Liver (tissue), 9 donors: ENCODE measurements around the gene ABCC9. TPM values are rescaled to one million over a fixed set of nuclear protein-coding genes. Genes with fewer than 3 reads are reported as not detected.

Experiments
- DNase-seq: peaks from one replicate; pipeline ENCODE4 v3.0.0-alpha.2; 2017; ENCODE audit warnings: low spot score
- H3K27ac ChIP-seq, 2 donors: one replicate each; pipeline ENCODE4 v1.7.0; 2013; ENCODE audit warnings: inconsistent platforms in 2 of 2, low read length in 2 of 2, control low read depth in 1 of 2, low read depth in 1 of 2, mild to moderate bottlenecking in 1 of 2
- H3K27me3 ChIP-seq, 4 donors: one replicate each; pipeline versions ENCODE4 v1.6.1 to v1.7.0; 2013; ENCODE audit warnings: low read length in 3 of 4, inconsistent platforms in 1 of 4, mild to moderate bottlenecking in 1 of 4, moderate library complexity in 1 of 4; ENCODE audit not compliant: control insufficient read depth in 4 of 4, insufficient read depth in 4 of 4
- H3K36me3 ChIP-seq, 4 donors: one replicate each; pipeline versions ENCODE4 v1.6.1 to v1.7.0; 2013; ENCODE audit warnings: low read length in 3 of 4, mild to moderate bottlenecking in 3 of 4, low read depth in 1 of 4, moderate library complexity in 1 of 4; ENCODE audit not compliant: control insufficient read depth in 4 of 4, insufficient read depth in 3 of 4
- H3K4me1 ChIP-seq, 4 donors: one replicate each; pipeline versions ENCODE4 v1.6.1 to v1.7.0; 2013; ENCODE audit warnings: low read length in 3 of 4, mild to moderate bottlenecking in 3 of 4, moderate library complexity in 1 of 4; ENCODE audit not compliant: control insufficient read depth in 4 of 4, insufficient read depth in 4 of 4
- H3K4me3 ChIP-seq, 3 donors: one replicate each; pipeline versions ENCODE4 v1.6.1 to v1.7.0; 2013; ENCODE audit warnings: low read length in 3 of 3, control low read depth in 1 of 3, low read depth in 1 of 3, mild to moderate bottlenecking in 1 of 3
- H3K9ac ChIP-seq, 2 donors: one replicate each; pipeline ENCODE4 v1.7.0; 2013; ENCODE audit warnings: low read length in 2 of 2, mild to moderate bottlenecking in 2 of 2, moderate library complexity in 2 of 2, control low read depth in 1 of 2, low read depth in 1 of 2
- H3K9me3 ChIP-seq, 4 donors: one replicate each; pipeline versions ENCODE4 v1.6.1 to v1.7.0; 2013; ENCODE audit warnings: low read length in 3 of 4; ENCODE audit not compliant: control insufficient read depth in 4 of 4
- CTCF ChIP-seq: fragments of 150-350 bp; IDR thresholded peaks from 2 replicates; pipeline ENCODE4 v1.5.1; 2017; ENCODE audit warnings: improper control_type of control experiment, low read depth, low read length; ENCODE audit not compliant: missing input control
- EGR1 ChIP-seq, 2 donors: IDR thresholded peaks; 2 replicates each; pipeline ENCODE4 v1.6.1; 2016 to 2018; ENCODE audit warnings: antibody characterized with exemption in 2 of 2, low read depth in 2 of 2
- FOXA1 ChIP-seq: IDR thresholded peaks from 2 replicates; pipeline ENCODE4 v1.6.1; 2016; ENCODE audit warnings: antibody characterized with exemption
- FOXA2 ChIP-seq: IDR thresholded peaks from 2 replicates; pipeline ENCODE4 v1.6.1; 2016; ENCODE audit warnings: antibody characterized with exemption
- GABPA ChIP-seq, 2 donors: IDR thresholded peaks in 1 of 2; conservative IDR thresholded peaks in 1 of 2; 2 replicates each; pipeline ENCODE4 v1.6.1; 2016; ENCODE audit warnings: antibody characterized with exemption in 2 of 2, mild to moderate bottlenecking in 1 of 2, moderate library complexity in 1 of 2
- HNF4A ChIP-seq, 2 donors: conservative IDR thresholded peaks; 2 replicates each; pipeline ENCODE4 v1.6.1; 2016; ENCODE audit warnings: antibody characterized with exemption in 2 of 2, mild to moderate bottlenecking in 2 of 2
- HNF4G ChIP-seq: IDR thresholded peaks from 2 replicates; pipeline ENCODE4 v1.6.1; 2016; ENCODE audit warnings: antibody characterized with exemption
- JUND ChIP-seq, 2 donors: IDR thresholded peaks; 2 replicates each; pipeline ENCODE4 v1.6.1; 2016; ENCODE audit warnings: antibody characterized with exemption in 2 of 2
- NR2F2 ChIP-seq: IDR thresholded peaks from 2 replicates; pipeline ENCODE4 v1.6.1; 2016; ENCODE audit warnings: antibody characterized with exemption
- RAD21 ChIP-seq, 2 donors: IDR thresholded peaks; 2 replicates each; pipeline ENCODE4 v1.6.1; 2016; ENCODE audit warnings: antibody characterized with exemption in 2 of 2, mild to moderate bottlenecking in 2 of 2
- RXRA ChIP-seq, 2 donors: IDR thresholded peaks; 2 replicates each; pipeline ENCODE4 v1.6.1; 2017 to 2018; ENCODE audit warnings: antibody characterized with exemption in 2 of 2, mild to moderate bottlenecking in 1 of 2
- SP1 ChIP-seq: IDR thresholded peaks from 2 replicates; pipeline ENCODE4 v1.6.1; 2018; ENCODE audit warnings: antibody characterized with exemption, mild to moderate bottlenecking
- TAF1 ChIP-seq: conservative IDR thresholded peaks from 2 replicates; pipeline ENCODE4 v1.6.1; 2016; ENCODE audit warnings: antibody characterized with exemption, mild to moderate bottlenecking
- YY1 ChIP-seq: IDR thresholded peaks from 2 replicates; pipeline ENCODE4 v1.6.1; 2016; ENCODE audit warnings: antibody characterized with exemption, mild to moderate bottlenecking
- WGBS: extraction: QIAGEN DNeasy Blood & Tissue Kit; methylation state at CpG from one replicate; pipeline ENCODE4 v1.1.7; 2013; 5-methylcytosine and 5-hydroxymethylcytosine counted together
- polyA plus RNA-seq, 2 donors: library from polyadenylated mRNA; stranded (reverse) in 1 of 2; unstranded in 1 of 2; fragments of 200-250 nt in 1 of 2; fragments of >200 nt in 1 of 2; fragmentation: Nextera tagmentation in 1 of 2; extraction: Ambion mirVana in 1 of 2; gene quantifications; one replicate each; pipeline versions ENCODE4 v1.2.1 to v1.2.3, GENCODE V29; 2013 to 2015
- total RNA-seq, 2 donors: library from RNA; depleted of rRNA; stranded (reverse); fragments of >200 nt; gene quantifications; one replicate each; pipeline ENCODE4 v1.2.3, GENCODE V29; 2014
- TF ChIP-seq, protein P1 (sequence below): IDR thresholded peaks from 2 replicates; pipeline ENCODE4 v1.6.1; 2016; ENCODE audit warnings: antibody characterized with exemption
- TF ChIP-seq, protein P2 (sequence below): IDR thresholded peaks from 2 replicates; pipeline ENCODE4 v1.6.1; 2016; ENCODE audit warnings: antibody characterized with exemption
- TF ChIP-seq, protein P3 (sequence below): IDR thresholded peaks from 2 replicates; pipeline ENCODE4 v1.6.1; 2016; ENCODE audit warnings: antibody characterized with exemption
- donor health status: healthy.
- donor health status: healthy.
- donor health status: healthy.
- donor health status: healthy.
- donor health status: healthy.

ABCC9 gene
- total and polyA plus RNA-seq, 4 donors = 2.7 to 55.6 (median 10.7) TPM

DNA sequence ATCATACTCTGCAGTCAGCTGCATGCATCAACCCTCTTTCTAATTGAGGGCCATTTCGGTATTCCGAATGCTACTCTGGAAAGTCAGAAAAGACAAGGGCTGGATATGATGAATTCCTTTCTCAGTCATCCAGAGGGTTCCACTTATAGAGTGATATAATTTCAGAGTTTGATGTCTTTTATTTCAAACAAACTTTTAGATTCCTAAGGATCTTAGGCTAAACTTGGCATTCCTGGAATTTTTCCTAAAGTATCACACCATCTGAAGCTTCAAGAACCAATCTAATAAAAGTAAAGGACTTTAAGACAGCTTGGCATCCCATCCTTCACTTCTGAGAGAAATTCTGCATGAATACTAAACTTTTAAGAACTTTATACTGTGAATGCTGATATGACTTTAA, 97.4 kb downstream of the ABCC9 start:
- 98% methylated on average over 2 of the region's 2 CpGs for WGBS
- no peaks in the 10 kb centered on the region for H3K4me1 ChIP-seq
- DNase-seq = no peak
- no peak for TF ChIP-seq SP1
- TF ChIP-seq RAD21 (IDR thresholded peaks at IDR 0.05) = no peak
- no peak for TF ChIP-seq RXRA (IDR thresholded peaks at IDR 0.05)
- no peak for TF ChIP-seq YY1
- TF ChIP-seq, protein P1, sequence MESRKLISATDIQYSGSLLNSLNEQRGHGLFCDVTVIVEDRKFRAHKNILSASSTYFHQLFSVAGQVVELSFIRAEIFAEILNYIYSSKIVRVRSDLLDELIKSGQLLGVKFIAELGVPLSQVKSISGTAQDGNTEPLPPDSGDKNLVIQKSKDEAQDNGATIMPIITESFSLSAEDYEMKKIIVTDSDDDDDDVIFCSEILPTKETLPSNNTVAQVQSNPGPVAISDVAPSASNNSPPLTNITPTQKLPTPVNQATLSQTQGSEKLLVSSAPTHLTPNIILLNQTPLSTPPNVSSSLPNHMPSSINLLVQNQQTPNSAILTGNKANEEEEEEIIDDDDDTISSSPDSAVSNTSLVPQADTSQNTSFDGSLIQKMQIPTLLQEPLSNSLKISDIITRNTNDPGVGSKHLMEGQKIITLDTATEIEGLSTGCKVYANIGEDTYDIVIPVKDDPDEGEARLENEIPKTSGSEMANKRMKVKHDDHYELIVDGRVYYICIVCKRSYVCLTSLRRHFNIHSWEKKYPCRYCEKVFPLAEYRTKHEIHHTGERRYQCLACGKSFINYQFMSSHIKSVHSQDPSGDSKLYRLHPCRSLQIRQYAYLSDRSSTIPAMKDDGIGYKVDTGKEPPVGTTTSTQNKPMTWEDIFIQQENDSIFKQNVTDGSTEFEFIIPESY = no peak
- no peak for TF ChIP-seq FOXA2
- no peak for TF ChIP-seq HNF4G
- no peak for TF ChIP-seq EGR1 (IDR thresholded peaks at IDR 0.05; ENCODE audit: low read depth in 2 of 2)
- TF ChIP-seq GABPA (IDR thresholded peaks at IDR 0.05 in 1 of 2, conservative IDR thresholded peaks at IDR 0.05 in 1 of 2) = no peak
- TF ChIP-seq FOXA1 = no peak
- no peak for TF ChIP-seq TAF1
- TF ChIP-seq, protein P2, sequence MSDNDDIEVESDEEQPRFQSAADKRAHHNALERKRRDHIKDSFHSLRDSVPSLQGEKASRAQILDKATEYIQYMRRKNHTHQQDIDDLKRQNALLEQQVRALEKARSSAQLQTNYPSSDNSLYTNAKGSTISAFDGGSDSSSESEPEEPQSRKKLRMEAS = no peak
- TF ChIP-seq NR2F2 = no peak
- TF ChIP-seq, protein P3, sequence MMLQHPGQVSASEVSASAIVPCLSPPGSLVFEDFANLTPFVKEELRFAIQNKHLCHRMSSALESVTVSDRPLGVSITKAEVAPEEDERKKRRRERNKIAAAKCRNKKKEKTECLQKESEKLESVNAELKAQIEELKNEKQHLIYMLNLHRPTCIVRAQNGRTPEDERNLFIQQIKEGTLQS = no peak
- TF ChIP-seq CTCF = no peak
- no peak for TF ChIP-seq HNF4A (conservative IDR thresholded peaks at IDR 0.05)
- no peak overlapping the region for H3K4me3 ChIP-seq
- H3K9me3 ChIP-seq = no peaks in the 10 kb centered on the region
- H3K9ac ChIP-seq = no peak overlapping the region
- H3K27me3 ChIP-seq = no peaks in the 10 kb centered on the region
- peaks cover 0 to 50% (median 33%) of the 10 kb centered on the region in 4 donors for H3K36me3 ChIP-seq
- H3K27ac ChIP-seq = no peak overlapping the region

DNA sequence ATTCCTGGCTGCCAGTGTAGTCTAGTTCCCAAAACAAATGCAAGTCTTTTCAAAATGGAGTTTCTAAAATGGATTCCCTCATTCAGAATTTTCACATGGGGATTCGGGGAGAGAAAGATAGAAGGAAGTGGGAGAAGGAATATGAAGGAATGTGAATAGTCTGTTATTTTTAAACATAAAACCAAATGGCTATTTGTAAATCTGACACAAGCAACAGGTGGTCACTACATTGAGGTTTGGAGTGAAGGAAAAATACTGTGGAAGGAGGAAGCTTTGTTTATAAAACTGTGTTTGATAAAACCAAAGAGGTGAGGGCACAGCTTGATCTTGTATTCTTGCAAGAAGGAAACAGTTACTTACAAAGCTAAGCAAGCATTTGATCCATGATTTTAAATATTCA, 101.5 kb downstream of the ABCC9 start:
- WGBS = 92% methylated on average over 1 of the region's 1 CpG
- Histone ChIP-seq H3K4me1 (no peaks in the 10 kb centered on the region), H3K9ac (no peak overlapping the region), H3K36me3 (peaks cover 2 to 64% (median 29%) of the 10 kb centered on the region in 4 donors), H3K4me3 (no peak overlapping the region), H3K27me3 (no peaks in the 10 kb centered on the region), H3K27ac (no peak overlapping the region), H3K9me3 (no peaks in the 10 kb centered on the region)
- no peak for DNase-seq
- no peak for TF ChIP-seq HNF4G
- TF ChIP-seq RXRA (IDR thresholded peaks at IDR 0.05) = no peak
- no peak for TF ChIP-seq GABPA (IDR thresholded peaks at IDR 0.05 in 1 of 2, conservative IDR thresholded peaks at IDR 0.05 in 1 of 2)
- TF ChIP-seq HNF4A (conservative IDR thresholded peaks at IDR 0.05) = no peak
- TF ChIP-seq TAF1 = no peak
- no peak for TF ChIP-seq FOXA2
- no peak for TF ChIP-seq JUND (IDR thresholded peaks at IDR 0.05)
